C4-2B (cell line): ENCODE data around the gene GABRA5.
"Not testable (repeated sequence)": the region's sequence is repeated elsewhere in the genome, so short reads cannot be mapped to it uniquely, and the experiment has no call there.

Source experiments
- H3K27ac ChIP-seq: fragments of 450-650 bp; 2 replicates; pipeline ENCODE4 v1.5.1; 2017
- ZFX ChIP-seq: fragments of 450-650 bp; IDR thresholded peaks from 2 replicates; pipeline ENCODE4 v1.6.1; 2017
- TF ChIP-seq, protein P1 (sequence below): fragments of 450-650 bp; conservative IDR thresholded peaks from 2 replicates; pipeline ENCODE4 v1.5.1; 2017; ENCODE audit warnings: mild to moderate bottlenecking

GABRA5 gene

DNA sequence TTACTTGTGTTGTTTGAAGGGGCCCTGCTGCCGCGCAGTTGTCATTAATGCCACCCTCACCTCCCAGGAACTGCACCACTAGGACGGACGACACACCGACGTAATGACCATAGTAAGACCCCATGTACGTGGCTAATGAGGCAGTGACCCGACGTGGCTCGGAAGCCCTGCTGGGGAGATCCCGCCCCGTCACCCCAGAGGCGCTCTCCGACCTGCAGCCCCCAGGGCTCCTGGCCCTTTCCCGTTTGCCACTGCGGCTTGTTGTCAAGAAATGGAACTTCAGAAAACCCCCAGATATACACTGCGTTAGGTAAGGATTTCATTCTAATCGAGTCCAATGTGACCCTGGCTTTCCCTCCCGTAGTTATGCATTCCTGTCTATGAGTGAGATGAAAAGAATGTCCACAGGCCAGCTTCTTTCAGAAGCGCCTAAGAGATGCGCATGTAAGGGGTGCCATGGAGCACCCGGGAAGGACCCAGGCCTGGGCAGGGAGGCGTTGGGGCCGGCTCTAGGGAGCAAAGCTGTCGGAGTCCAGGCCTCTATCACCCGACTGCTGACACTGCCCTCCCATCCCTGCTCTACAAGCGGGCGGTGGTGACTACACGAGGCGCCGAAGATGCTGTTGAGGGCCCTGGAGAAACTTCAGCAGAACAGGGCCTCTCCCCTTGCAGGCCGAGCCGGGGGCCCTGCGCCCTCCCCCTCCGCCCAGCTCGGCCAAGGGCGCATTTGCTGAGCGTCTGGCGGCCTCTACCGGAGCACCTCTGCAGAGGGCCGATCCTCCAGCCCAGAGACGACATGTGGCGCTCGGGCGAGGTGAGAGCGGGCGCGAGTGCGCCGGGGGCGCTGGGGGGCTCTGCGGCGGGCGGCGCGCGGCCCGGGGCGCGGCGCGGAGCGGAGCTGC is at the start of gene GABRA5:
Gene GABRA5, plus strand, starts transcription at position 765 of the 902 bp plus-strand sequence. CDS start 2,187 bp downstream, outside the sequence.
- TF ChIP-seq, protein P1, sequence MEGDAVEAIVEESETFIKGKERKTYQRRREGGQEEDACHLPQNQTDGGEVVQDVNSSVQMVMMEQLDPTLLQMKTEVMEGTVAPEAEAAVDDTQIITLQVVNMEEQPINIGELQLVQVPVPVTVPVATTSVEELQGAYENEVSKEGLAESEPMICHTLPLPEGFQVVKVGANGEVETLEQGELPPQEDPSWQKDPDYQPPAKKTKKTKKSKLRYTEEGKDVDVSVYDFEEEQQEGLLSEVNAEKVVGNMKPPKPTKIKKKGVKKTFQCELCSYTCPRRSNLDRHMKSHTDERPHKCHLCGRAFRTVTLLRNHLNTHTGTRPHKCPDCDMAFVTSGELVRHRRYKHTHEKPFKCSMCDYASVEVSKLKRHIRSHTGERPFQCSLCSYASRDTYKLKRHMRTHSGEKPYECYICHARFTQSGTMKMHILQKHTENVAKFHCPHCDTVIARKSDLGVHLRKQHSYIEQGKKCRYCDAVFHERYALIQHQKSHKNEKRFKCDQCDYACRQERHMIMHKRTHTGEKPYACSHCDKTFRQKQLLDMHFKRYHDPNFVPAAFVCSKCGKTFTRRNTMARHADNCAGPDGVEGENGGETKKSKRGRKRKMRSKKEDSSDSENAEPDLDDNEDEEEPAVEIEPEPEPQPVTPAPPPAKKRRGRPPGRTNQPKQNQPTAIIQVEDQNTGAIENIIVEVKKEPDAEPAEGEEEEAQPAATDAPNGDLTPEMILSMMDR, result peak; percentile 88
- TF ChIP-seq ZFX, result no peak
- H3K27ac ChIP-seq, result no peak within 1 kb of the TSS

DNA sequence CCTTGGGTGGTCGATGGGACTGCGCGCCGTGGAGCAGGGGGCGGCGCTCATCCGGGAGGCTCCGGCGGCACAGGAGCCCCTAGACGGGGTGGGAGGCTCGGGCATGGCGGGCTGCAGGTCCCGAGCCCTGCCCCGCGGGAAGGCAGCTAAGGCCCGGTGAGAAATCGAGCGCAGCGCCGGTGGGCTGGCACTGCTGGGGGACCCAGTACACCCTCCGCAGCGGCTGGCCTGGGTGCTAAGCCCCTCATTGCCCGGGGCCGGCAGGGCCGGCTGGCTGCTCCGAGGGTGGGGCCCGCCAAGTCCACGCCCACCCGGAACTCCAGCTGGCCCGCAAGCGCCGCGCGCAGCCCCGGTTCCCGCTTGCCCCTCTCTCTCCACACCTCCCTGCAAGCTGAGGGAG is 35.7 kb upstream of the GABRA5 start:
- H3K27ac ChIP-seq, result not testable (repeated sequence)

DNA sequence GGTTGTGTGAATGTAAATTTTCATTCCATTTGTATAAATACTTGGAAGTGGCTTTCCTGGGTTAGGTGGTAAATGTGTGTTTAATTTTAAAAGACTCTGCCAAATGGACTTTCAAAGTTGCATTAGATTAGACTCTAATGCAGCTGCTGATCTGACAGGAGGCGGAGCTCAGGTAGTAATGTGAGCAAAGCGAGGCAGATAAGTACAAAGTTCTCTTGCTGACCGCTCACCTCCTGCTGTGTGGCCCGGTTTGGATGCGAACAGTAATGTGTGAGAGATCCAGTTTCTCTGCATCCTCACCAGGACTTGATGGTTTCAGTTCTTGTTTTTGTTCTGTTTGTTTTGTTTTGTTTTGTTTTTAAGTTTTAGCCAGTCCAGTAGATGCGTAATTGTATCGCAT is 34.9 kb upstream of the GABRA5 start:
- no peak overlapping the region for H3K27ac ChIP-seq
- no peak for TF ChIP-seq ZFX
- TF ChIP-seq, protein P1, result no peak

DNA sequence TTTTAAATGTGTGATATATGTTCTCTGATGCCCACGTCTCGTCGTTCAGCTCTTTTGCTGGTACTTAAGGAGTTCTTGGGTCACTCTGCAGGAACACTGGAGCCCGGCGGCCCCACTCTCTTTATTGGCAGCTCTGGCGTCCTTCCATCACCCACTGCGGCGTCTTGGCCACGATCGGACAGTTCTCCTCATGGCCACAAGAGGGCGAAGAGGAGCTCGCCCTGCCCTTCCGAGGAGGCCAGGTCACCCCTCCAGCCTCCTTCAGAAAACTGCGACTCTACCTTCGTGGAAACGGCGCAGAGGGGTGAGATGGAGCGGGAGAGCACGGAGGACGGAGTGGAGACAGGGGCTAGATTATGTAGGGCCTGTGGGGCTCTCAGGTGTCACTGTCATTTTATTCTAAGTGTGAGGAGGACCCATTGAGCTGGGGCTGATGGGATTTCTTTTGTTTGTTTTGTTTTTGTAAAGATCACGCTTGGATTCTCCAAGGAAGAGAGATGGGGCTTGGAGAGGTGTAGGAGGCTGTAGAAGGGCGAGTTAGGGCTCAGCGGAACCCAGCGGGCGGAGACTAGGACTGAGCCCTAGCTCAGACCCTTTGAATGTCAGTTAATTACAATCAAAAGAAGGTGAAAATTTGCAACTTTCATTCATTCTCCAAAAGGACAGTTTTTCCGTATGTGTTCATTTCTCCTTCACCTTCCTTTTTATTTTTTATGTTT is 28.0 kb upstream of the GABRA5 start:
- no peak overlapping the region for H3K27ac ChIP-seq
- no peak for TF ChIP-seq ZFX
- TF ChIP-seq, protein P1, result peak; percentile 97

DNA sequence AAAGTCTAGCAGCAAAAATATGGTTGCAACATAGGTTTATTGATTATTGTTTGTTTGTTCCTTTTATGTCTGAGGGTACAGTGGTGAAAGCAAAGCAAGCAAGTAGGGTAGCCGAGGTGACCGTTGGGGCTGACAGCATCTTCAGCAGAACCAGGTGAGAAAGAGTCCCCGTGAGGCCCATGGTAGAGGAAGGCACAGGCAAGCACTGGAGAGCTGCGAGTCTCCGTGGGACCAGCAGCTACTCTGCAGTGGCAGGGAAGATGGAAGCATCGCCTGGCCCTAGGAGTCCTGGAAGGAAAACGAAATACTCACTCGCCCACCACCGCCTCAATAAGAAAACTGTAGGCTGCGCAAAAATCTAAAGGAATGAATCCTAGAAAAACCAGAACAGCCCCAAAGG is 25.3 kb upstream of the GABRA5 start:
- H3K27ac ChIP-seq, result no peak overlapping the region
- TF ChIP-seq ZFX, result no peak
- TF ChIP-seq, protein P1, result no peak

DNA sequence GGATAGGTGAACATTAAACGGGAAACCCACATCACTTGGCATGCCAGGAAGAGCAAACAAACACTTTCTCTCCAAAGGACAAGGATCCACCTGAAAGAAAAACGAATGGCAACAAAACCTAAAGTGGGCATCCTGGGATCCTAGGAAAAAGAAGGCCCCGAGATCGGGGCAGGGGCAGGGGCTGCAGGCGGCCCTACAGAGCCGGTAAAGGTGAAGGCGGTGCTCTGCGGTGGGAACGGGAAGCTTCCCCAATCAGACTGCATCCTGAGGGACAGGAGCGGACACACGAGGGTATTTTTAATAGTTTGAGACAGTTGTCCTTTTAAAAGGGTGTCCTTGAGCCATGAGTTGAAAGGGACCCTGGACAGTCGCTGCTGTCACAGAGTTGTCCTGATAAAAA is 24.9 kb upstream of the GABRA5 start:
- no peak for TF ChIP-seq ZFX
- TF ChIP-seq, protein P1, result no peak
- H3K27ac ChIP-seq, result no peak overlapping the region

DNA sequence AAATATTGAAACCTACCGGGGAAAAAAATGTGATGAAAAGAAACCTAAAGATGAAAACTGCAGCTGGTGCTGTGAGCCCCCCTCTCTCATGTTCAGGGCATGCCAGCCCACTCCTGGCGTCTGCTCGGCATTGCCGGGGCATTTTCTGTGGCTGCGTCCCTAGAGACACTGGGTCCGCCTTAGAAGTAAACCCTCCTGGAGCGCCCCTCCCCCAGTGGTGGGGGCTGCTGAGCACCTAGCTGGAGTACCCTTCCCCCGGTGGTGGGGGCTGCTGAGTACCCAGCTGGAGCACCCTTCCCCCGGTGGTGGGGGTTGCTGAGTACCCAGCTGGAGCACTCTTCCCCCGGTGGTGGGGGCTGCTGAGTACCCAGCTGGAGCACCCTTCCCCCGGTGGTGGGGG is 24.5 kb upstream of the GABRA5 start:
- H3K27ac ChIP-seq, result no peak overlapping the region

More for the DNA sequence above, 24.5 kb upstream of the GABRA5 start:
- no peak for TF ChIP-seq ZFX
- TF ChIP-seq, protein P1, result no peak
